GM18526 (cell line): Measurements from ENCODE around the gene PRKRA.

Source experiments
- POLR2A ChIP-seq: IDR thresholded peaks from 3 replicates; pipeline ENCODE4 v1.6.1; 2011; ENCODE audit not compliant: insufficient read length; ENCODE audit errors: extremely low read depth

The PRKRA gene

DNA sequence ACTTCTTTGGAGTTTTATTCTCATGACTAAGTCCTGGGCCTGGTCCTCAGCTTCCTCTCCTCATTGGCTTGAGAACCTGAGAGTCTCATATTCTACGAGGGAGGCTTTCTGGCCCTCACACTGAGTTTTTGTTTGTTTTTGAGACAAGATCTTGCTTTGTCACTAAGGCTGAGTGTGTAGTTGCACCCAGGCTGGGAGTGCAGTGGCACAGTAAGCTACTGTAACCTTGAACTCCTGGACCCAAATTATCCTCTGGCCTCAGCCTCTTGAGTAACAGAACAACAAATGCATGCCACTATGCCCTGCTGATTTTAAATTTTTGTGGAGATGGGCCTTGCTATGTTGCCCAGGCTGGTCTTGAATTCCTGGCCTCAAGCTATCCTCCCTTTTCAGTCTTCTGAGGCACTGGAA lies 22.6 kb downstream of the PRKRA start:
- TF ChIP-seq POLR2A, result no peak

GRCh38 chr2:178427458-178427857 lies 23.5 kb downstream of the PRKRA start:
- no peak for TF ChIP-seq POLR2A

DNA sequence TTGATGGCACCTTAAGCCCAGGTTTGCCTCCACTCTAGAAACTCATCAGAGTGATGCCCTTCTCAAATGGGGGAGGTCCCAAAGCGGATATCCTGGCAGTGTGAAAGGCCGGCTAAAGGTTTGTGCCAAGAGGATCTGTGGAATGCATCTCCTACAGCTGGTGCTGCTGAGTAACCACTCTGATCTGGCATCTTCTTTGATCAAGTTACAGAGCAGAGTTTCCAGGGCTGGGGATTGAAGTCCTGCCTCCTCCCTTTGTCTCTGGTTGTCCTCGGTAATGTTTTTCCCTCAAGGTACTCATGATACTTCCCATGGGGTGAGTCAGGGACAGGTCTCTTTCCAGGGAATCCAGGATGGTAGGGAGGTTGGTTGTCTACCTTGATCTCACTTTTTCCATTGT lies 24.6 kb downstream of the PRKRA start:
- TF ChIP-seq POLR2A, result no peak

DNA sequence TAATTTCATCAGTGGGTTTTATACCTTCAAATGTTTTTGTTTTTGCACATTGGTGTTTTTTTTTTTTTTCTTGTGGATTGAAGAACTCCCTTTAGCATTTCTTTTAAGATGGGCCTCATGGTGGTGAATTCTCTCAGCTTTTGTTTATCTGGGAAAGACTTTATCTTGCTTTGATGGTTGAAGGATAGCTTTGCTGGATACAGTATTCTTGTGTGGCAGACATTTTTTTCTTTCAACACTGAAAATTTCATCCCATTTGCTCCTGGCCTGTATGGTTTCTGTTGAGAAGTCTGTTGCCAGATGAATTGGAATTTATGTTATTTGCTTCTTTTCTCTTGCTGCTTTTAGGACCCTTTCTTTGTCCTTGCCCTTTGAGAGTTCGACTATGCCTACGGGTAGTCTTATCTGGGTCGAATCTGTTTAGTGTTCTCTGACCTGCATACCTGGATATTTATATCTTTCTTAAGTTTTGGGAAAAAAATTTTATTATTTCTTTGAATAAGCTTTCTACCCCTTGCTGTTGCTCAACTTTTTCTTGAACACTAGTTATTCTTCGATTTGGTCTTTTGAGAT lies 25.6 kb downstream of the PRKRA start:
- TF ChIP-seq POLR2A, result no peak

GRCh38 chr2:178422097-178422496 lies 28.9 kb downstream of the PRKRA start:
- no peak for TF ChIP-seq POLR2A

GRCh38 chr2:178420463-178420999 lies 30.4 kb downstream of the PRKRA start:
- no peak for TF ChIP-seq POLR2A

DNA sequence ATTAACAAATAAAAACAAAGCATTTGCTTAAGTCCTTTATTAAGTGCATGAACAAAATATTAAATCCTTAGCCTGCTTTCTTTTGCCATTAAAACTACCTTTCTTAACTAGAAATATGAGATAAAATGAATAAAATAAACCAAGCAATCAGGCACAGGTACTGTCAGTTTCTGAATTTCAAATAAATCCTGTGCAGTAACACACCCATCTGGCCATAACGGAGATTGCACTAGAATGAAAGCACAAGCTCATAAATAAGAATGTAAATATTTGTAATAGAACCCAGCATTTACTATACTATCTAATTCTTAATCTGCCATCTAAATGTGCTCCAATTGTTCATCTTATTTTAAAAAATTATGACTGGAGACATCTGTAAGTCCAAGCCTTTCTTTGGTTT lies 31.9 kb downstream of the PRKRA start:
- no peak for TF ChIP-seq POLR2A

DNA sequence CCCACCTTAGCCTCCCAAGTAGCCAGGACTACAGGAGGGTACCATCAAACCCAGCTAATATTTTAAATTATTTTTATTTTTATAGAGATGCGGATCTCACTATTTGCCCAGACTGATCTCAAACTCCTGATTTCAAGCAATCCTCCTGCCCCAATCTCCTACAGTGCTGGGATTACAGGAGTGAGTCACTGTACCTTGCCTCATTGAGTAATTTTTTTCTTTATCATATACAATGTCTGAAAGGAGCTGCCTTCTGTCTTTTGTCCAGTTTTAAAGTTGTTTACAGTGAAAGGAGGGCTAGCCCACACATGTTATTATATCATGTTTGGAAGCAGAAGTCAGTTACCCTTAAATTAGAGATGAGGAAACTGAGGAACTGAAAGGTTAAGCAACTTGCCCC lies 32.5 kb downstream of the PRKRA start:
- no peak for TF ChIP-seq POLR2A

- no peak for TF ChIP-seq POLR2A
Measured at GRCh38 chr2:178417916-178418315, 33.1 kb downstream of the PRKRA start.

DNA sequence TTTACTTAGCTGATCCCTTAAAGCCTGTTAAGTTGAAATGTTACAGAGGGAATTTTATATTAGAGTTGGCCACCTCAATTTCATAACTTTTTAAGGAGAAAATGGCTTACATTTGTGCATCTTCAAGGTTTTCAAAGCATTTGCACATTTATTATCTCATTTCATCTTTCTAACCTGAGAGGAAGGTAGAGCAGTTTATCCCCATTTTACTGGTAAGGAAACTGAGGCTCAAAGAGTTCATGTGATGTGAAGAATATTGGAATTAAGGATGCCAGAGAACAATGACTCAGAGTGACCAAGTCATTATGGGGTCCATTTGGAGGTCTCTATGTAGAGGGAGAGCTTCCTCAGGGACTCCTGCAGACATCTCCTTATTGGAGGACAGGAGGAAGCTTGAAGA lies 35.0 kb downstream of the PRKRA start:
- TF ChIP-seq POLR2A, result no peak

- TF ChIP-seq POLR2A, result peak; percentile 70
Measured at GRCh38 chr2:178414266-178415247, 36.4 kb downstream of the PRKRA start.

- no peak for TF ChIP-seq POLR2A
Measured at GRCh38 chr2:178413472-178414265, 37.3 kb downstream of the PRKRA start.

GRCh38 chr2:178412047-178412446 lies 38.9 kb downstream of the PRKRA start:
- TF ChIP-seq POLR2A, result no peak

GRCh38 chr2:178409261-178409660 lies 41.7 kb downstream of the PRKRA start:
- no peak for TF ChIP-seq POLR2A

- no peak for TF ChIP-seq POLR2A
Measured at GRCh38 chr2:178404368-178404767, 46.6 kb downstream of the PRKRA start.
